ENCODE data around the gene HMGA1. TPM values are rescaled to one million over a fixed set of nuclear protein-coding genes. Genes with fewer than 3 reads are reported as not detected.
A peak's percentile ranks its signal among the peaks of the same experiment; 100 is the strongest.

The HMGA1 gene
- total and polyA plus RNA-seq, 7 donors, result 83.5 to 389 (median 134) TPM

GRCh38 chr6:34226066-34226465, 10.6 kb upstream of the HMGA1 start:
- H3K9me3 ChIP-seq, result no peaks in the 10 kb centered on the region
- no peak overlapping the region for H3K27ac ChIP-seq
- intact Hi-C loops (cut with DNase I), result no loop called here
- ATAC-seq (no peak), DNase-seq (peak in 1 of 2 donors; percentile 30)
- H3K27me3 ChIP-seq (ENCODE audit: insufficient read depth in 3 of 3, low read length in 2 of 3), result no peaks in the 10 kb centered on the region
- no peaks in the 10 kb centered on the region for H3K36me3 ChIP-seq (ENCODE audit: insufficient read depth in 1 of 2, low read depth in 1 of 2)
- 79 to 87% (median 85%) methylated on average over 7 of the region's 7 CpGs for WGBS, 3 donors
- H3K4me3 ChIP-seq, result no peak overlapping the region
- TF ChIP-seq, protein P1, sequence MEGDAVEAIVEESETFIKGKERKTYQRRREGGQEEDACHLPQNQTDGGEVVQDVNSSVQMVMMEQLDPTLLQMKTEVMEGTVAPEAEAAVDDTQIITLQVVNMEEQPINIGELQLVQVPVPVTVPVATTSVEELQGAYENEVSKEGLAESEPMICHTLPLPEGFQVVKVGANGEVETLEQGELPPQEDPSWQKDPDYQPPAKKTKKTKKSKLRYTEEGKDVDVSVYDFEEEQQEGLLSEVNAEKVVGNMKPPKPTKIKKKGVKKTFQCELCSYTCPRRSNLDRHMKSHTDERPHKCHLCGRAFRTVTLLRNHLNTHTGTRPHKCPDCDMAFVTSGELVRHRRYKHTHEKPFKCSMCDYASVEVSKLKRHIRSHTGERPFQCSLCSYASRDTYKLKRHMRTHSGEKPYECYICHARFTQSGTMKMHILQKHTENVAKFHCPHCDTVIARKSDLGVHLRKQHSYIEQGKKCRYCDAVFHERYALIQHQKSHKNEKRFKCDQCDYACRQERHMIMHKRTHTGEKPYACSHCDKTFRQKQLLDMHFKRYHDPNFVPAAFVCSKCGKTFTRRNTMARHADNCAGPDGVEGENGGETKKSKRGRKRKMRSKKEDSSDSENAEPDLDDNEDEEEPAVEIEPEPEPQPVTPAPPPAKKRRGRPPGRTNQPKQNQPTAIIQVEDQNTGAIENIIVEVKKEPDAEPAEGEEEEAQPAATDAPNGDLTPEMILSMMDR (IDR thresholded peaks at IDR 0.05), result no peak
- H3K4me1 ChIP-seq, result peaks cover 12% of the 10 kb centered on the region

DNA sequence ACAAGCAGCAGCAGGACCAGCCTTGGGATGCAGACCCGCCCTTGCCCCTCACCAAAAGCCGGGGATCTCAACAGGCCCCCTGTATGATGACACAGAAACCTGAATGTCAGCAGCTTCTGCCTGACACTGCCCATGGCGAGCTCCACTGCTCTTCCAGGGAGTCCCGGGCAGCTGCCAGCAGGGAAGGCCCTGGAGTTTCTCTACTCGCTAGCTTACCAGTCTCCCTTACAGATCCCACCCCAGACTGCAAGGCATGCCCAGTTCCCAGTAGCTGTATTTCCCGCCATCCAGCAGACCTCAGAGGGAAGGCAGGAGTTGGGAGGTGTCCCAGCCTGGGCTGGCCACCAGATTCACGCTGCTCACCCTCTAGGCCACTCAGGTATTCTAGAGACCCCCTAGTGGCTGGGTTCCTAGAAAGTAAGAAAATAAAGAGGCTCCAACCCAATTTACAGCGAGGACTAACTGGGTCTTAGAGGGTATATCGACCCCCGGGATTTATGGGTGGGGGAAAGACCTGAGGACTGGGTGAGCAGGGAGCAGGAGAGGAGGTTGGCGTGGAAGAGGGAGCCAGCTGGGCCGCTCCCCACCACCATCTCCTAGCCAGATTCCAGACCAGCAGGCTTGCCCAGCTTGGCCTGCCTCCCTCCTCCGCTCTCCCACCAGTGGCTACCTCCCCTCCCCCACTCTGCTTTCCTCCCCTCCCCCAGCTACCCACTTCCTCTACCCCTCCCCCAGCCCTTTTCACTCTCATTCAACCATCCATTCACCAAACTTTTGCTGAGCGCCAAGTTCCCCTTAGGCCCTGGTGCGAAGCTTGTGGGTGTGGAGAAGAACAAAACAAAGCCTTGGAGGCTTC, 9.7 kb upstream of the HMGA1 start:
- intact Hi-C loops (cut with DNase I), result no loop called here

GRCh38 chr6:34227761-34228421, 8.8 kb upstream of the HMGA1 start:
- no peak overlapping the region for H3K4me3 ChIP-seq
- intact Hi-C loops (cut with DNase I), result no loop called here
- no peak overlapping the region for H3K27ac ChIP-seq
- DNase-seq, result peak in 1 of 2 donors; percentile 45
- 85 to 89% (median 86%) methylated on average over 16 of the region's 16 CpGs for WGBS, 3 donors
- TF ChIP-seq, protein P1 (IDR thresholded peaks at IDR 0.05), result no peak
- H3K4me1 ChIP-seq, result peaks cover 12% of the 10 kb centered on the region
- H3K9me3 ChIP-seq, result no peaks in the 10 kb centered on the region
- no peak for ATAC-seq
- no peaks in the 10 kb centered on the region for H3K36me3 ChIP-seq (ENCODE audit: insufficient read depth in 1 of 2, low read depth in 1 of 2)
- no peaks in the 10 kb centered on the region for H3K27me3 ChIP-seq (ENCODE audit: insufficient read depth in 3 of 3, low read length in 2 of 3)

More for the DNA sequence above, 9.7 kb upstream of the HMGA1 start:
- no peaks in the 10 kb centered on the region for H3K27me3 ChIP-seq (ENCODE audit: insufficient read depth in 3 of 3, low read length in 2 of 3)
- H3K4me1 ChIP-seq, result peaks cover 12% of the 10 kb centered on the region
- no peaks in the 10 kb centered on the region for H3K9me3 ChIP-seq
- 84% methylated on average over 14 to 15 of the region's 15 CpGs for WGBS, 3 donors
- no peak overlapping the region for H3K4me3 ChIP-seq
- H3K36me3 ChIP-seq (ENCODE audit: insufficient read depth in 1 of 2, low read depth in 1 of 2), result no peaks in the 10 kb centered on the region
- no peak overlapping the region for H3K27ac ChIP-seq
- DNase-seq (peak in 1 of 2 donors; percentile 36), ATAC-seq (no peak)
- TF ChIP-seq, protein P1 (IDR thresholded peaks at IDR 0.05), result no peak

- no peaks in the 10 kb centered on the region for H3K27me3 ChIP-seq (ENCODE audit: insufficient read depth in 3 of 3, low read length in 2 of 3)
- H3K9me3 ChIP-seq, result no peaks in the 10 kb centered on the region
- ATAC-seq (no peak), DNase-seq (peak in 1 of 2 donors; percentile 3)
- intact Hi-C loops (cut with DNase I), result no loop called here
- H3K27ac ChIP-seq, result no peak overlapping the region
- TF ChIP-seq, protein P1 (IDR thresholded peaks at IDR 0.05), result no peak
- no peaks in the 10 kb centered on the region for H3K4me1 ChIP-seq
- H3K36me3 ChIP-seq (ENCODE audit: insufficient read depth in 1 of 2, low read depth in 1 of 2), result no peaks in the 10 kb centered on the region
- no peak overlapping the region for H3K4me3 ChIP-seq
- 92 to 96% (median 94%) methylated on average over 7 to 8 of the region's 8 CpGs for WGBS, 3 donors
These were observed 6.8 kb upstream of the HMGA1 start for GRCh38 chr6:34229877-34230276.
